Dermis microvascular lymphatic vessel endothelial cell (primary cell): ENCODE results near the gene RNF130. TPM values are rescaled to one million over a fixed set of nuclear protein-coding genes. Genes with fewer than 3 reads are reported as not detected.
"Not testable (repeated sequence)": the region's sequence is repeated elsewhere in the genome, so short reads cannot be mapped to it uniquely, and the experiment has no call there.

ENCODE experiments used
- DNase-seq, 2 donors: peaks; one replicate each; pipeline versions ENCODE4 v3.0.0 to v3.0.0-alpha.2; 2010; ENCODE audit warnings: low read depth in 2 of 2
- total RNA-seq: library from RNA; depleted of rRNA; stranded (reverse); fragments of >200 nt; gene quantifications from 2 replicates; pipeline ENCODE4 v1.2.1, GENCODE V29; 2014

The RNF130 gene
- total RNA-seq, 1 donor from 2014 or later, result 22.3 TPM

DNA sequence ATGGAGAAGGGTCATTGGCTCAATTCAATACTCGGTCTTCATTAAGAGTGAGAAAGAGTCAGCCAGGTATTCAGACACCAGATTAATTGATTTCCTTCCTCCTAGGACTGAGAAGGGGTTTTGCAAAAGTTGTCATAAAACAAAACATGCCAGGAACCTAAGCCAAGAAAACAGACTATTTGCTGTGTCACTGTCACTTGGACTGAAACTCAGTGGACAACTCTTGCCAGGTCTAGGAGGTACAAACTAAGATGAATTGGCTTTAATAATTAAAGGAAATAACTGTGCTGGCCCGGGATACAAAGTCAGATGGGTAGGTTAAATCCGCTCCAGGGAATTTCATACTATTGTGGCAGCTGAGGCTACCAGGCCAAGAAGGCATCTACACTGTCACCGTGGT, 92.8 kb downstream of the RNF130 start:
- DNase-seq, result no peak

DNA sequence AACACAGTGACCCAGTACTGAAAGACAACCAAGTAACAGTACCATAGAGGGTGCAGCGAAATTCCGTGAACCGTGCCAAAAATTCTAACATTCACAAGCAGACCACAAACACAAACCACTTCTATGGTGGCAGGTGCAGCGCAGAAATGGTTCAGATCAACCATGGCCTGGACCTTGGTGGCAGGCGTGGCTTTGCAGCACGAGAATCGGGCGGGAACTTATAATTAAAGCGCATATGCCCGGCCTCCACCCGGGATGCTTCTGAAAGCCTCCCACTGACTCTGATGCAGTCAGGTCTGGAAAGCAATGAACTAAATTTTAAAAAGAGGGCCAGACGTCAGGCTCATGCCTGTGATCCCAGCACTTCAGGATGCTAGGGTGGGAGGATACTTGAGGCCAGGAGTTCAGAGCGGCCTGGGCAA, 95.8 kb downstream of the RNF130 start:
- no peak for DNase-seq

DNA sequence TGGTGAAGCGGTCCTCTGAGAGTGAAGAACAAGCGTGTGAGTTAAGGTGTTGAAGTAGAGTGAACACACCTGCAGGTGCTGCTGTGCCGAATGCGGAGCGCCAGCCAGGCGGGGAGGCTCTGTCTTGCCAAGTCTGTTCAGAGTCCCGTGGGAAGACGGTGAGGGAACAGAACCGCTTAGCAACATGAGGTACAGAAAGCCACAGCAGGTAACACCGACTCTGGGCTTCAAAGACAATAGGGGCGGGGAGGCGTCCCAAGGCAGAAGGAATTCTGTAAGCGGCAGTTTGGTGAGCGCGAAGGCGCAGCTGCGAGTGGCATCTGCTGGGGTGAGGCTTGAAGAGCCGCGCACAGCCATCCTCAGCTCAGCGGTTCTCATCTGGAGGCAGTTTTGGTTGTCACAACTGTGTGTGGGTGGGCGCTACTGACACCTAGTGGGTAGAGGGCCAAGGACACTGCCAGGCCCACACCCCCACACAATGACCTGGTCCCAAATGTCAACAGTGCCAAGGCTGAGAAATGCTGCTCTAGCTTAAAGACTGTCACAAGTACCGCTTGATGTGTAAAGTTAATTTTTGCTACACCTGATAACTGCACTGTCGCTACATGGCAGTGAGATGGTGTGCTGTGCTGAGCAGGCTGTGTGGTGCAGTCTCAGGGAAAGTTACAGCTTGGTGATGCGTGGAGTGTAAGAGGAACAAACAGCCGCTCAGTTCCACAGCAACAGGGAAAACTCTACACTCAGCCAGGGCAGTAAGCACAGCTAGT, 96.4 kb downstream of the RNF130 start:
- DNase-seq, result peak; percentile 15 to 46

DNA sequence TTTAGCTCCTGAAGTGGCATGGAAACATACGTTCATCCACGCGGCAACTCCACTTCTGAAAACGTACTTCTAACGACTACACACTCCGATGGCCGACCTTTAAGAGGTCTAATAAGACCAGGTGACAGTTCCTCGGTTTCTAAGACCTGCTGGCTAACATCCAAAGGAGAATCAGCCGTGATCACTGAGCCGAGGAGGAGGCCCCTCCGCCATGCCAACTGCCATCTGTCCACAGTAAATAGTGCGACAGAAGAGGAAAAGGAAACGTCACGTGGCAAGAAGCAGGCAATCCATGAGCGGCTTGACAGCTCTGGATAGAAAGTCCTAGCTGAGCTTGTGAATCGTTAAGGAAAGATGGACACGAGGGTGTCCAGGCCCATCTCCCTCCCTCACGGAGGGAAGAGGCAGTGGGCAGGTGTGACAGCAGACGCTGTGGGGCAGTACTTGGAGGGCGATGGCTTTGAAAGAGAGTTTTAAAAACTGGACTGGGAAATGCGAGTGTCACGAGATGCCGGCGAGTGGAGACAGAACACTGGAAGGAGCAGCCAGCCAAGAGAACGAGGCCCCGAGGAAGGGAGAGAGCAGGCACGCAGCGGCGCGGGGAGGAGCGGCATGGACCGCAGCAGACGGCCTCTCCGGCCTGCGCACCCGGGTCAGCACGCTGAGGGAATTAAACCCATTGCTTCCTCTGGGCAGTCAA, 97.2 kb downstream of the RNF130 start:
- no peak for DNase-seq

DNA sequence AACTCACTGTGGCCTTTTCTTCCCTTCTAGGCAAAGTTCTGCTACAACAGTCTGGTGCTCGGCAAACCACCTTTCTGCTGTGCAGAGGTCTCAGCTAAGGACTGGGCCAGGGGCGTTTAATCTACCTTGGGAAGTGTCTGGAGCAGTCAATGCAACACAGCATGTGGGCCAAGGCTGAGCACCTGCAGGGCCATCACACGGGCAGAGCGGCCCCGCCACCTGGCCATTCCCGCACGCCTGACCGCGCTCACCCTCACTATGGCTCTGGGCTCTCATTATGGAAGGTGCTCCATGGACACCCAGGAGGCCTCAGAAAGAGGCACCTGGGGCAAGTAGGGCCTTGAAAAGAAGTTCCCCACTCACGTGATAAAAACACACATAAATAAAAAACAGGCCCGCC, 98.2 kb downstream of the RNF130 start:
- no peak for DNase-seq

DNA sequence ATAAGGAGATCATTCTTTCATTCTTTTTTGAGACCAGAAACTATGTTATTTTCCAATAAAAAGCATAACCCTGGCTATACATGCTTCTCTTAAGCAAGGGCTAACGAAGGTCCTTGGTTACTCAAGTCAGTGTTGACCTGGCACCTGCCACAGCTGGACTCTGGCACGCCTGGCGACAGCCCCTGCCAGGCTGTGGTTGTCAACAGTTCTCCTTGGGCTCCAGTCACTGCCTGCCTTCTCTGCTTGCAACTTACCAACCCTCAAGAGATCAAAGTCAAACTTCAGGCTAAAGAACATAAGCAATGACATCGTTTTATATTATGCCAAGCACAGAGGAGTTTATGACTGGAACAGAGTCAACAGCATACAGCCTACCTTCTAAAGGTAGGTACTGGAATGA, 102.4 kb downstream of the RNF130 start:
- DNase-seq, result no peak

DNA sequence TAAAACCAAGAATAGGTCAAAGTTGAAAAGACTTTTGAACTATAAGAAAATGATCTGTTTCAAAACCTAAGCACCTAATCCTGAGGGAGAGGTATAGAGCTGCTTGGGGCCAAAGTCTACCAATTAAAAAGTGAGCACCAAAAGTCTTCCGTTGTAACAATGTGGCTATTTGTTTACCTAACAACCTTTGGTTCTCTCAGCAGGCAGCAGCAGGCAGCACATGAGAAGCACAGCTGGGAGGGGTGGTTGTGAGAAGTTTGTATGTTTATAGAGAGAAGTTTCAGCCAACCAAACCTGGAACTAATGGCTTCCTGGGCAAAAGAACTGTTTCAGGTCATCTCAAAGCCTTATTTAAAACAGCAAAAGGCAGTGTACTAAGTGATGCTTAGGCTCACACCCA, 104.1 kb downstream of the RNF130 start:
- no peak for DNase-seq

DNA sequence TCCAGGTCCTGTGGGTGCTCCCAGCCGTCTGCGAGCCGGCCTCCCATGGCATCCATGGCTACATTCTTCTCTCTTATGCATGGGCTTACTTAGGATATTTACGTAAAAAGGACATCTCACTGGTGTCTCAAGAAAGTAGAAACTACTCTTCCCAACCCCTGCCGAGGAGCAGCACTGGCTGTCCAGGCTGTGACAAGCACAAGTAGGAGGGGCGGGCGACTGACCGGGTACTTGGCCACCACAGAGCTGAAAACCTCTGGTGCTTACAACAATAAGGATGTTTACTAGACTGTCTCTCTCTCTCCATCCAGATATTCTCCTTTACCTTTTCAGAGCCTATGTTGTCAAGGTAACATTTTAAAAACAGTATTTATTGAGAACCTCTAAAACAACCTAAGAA, 107.5 kb downstream of the RNF130 start:
- no peak for DNase-seq

DNA sequence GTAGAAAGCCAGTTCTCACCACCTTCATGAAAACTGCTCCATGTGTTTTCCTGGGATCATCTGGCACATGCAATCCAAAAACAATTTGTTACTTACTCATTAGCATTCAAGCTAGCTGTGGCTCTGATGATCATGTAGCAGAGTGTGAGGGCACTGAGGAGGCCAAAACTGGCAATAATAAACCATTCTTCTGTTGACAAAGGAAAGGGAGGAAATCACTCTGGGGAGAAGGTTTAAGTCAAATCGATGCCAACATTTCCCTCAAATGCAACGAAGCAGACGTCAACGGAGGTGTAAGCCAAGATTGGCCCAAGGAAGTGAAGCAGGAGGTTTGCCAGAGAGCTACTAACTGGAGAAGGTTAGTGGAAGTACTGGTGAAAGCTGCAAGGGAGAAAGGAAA, 108.2 kb downstream of the RNF130 start:
- DNase-seq, result no peak

DNA sequence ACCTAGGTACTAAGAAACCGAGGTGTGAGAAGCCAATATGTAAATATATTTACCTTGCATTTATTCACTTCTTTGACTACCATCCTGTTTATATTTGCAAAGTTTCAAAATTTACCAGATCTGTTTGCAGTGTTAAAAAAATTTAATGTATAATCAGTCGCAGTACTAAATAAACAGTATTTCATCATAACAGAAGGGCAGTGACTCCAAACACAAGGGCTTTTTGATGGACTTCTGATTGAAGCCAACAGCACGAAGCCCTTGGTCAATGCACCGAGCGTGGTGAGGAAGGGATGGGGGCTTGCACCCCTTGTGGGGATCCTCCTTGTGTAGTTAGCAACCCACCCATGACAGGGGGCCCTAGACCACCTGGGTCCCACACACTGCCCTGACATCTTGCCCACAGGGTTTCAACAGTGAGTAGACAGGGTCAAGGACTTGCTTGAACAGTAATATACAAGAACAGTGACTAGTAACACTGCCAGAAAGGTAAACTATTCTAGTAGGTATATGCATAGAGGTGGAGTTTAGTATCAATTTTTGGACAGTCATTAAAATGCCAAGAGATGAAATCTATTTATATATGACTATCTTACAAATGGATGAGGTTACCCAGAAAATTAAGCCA, 111.2 kb downstream of the RNF130 start:
- no peak for DNase-seq

DNA sequence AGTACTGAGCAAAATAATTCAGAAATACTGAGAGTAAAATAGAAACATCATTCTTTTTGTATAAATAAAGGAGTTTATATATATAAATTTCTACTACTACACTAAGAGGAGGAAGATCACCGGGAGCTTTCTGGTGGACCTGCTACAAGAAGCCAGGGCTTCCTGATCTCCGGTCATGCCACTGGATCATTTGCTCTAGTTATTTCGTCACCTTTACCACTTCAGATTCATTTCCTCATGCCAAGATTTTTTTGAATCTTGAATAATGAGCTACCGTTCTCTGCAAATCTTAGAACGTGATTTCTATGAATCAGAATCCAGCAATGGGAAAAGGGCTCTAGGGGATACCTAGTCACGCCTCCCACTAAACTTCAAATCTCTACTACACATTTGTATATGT, 111.9 kb downstream of the RNF130 start:
- no peak for DNase-seq

DNA sequence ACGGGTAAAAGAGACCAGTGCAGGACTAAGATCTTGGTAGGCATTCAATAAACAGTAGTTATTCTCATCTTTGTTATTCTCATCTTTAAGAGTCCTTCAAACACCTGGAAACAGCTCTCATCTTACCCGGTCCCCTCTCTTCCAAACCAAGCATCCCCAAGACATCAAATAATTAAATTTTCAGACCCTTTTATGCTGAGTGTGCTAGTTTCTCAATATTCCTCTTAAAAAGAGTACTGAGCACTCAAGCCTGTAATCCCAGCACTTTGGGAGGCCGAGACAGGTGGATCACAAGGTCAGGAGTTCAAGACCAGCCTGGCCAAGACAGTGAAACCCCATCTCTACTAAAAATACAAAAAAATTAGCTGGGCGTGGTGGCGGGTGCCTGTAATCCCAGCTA, 112.4 kb downstream of the RNF130 start:
- DNase-seq, result not testable (repeated sequence)

DNA sequence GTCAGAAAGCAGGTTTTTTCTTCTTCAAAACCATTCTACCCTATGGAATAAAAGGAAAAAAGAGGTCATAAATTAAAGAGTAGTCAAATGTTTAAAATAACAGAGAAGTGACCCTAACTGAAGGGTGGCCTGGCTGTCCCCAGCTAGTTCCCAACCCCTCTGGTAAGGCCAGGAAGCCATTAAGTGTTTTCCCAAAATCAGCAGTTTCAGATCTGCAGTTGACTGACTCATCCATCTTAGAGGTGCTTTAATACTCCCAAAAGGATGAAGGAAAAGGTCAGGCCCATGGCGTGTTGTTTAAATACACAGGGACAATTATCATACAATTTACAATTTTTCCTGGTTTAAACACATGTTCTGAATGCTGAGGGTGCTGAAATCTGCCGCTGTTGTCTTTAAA, 115.9 kb downstream of the RNF130 start:
- no peak for DNase-seq

DNA sequence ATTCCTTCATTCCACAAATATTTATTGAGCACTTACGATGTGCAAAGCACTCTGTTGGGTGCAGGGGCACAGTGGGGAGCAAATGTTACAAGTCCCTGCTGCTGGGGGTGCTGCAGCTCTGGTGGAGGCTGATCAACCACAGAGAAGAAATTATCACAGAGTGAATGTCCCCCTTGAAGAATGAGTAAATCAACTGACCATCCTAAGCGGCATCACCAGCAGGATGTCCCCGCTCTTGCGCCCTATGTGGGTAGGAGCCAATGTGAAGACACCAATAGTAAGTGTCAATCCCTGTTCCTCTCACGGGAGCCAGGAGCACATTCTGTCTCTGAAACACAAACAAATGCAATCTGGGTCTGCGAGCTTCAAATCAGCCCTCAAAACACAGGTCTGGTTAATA, 116.5 kb downstream of the RNF130 start:
- DNase-seq, result no peak

DNA sequence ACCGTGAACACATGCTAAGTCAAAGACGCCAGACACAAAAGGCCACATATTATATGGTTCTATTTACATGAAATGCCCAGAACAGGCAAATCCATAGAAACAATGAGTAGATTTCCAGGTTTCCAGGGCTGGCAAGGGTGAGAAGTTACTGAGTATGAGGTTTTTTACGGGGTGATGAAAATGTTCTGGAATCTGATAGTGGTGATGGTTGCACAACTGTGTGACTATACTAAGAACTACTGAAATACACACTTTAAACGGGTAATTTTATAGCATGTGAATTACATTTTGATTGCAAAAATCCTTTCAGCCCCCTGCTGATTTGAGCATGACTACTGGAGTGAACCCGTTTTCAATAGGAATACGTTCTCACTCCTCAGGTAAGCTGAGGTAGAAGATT, 117.1 kb downstream of the RNF130 start:
- DNase-seq, result no peak

DNA sequence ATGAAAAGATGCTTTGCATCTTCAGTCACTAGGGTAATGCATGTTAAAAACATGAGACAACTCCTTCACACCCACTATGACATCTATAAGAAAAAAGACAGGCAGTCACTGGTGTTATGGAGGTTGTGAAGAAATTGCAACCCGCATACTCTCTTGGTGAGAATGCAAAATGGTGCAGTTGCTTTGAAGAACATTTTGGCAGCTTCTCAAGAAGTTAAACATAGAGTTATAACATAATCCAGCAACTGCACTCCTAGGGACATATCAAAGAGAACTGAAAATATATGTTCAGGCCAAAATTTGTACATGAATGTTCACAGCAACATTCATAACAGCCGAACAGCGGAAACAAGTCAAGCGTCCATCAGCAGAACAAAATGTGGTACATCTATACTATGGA, 117.6 kb downstream of the RNF130 start:
- no peak for DNase-seq

DNA sequence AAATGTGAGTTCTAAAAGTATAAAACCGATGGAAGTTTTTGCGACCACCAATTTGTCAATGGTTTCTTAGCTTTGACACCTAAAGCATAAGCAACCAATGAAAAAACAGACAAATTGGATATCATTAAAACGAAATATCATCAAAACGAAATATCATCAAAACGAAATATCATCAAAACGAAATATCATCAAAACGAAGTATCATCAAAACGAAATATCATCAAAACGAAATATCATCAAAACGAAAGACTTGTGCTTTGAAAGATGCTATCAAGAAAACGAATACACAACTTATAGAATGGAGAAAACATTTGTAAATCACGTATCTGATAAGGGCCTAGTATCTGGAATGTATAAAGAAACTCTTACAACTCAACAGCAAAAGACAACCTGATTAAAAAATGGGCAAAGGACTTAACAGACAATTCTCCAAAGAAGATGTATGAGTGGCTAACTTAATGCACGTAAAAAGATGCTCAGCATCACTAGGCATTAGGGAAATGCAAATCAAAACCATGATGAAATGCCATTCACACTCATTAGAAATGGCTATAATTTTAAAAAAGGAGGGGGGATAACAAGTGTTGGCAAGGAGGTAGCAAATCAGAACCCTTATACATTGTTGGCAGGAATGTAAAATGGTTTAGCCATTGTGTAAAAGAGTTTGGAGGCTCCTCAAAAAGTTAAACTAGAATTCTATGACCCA, 134.4 kb downstream of the RNF130 start:
- DNase-seq, result no peak

DNA sequence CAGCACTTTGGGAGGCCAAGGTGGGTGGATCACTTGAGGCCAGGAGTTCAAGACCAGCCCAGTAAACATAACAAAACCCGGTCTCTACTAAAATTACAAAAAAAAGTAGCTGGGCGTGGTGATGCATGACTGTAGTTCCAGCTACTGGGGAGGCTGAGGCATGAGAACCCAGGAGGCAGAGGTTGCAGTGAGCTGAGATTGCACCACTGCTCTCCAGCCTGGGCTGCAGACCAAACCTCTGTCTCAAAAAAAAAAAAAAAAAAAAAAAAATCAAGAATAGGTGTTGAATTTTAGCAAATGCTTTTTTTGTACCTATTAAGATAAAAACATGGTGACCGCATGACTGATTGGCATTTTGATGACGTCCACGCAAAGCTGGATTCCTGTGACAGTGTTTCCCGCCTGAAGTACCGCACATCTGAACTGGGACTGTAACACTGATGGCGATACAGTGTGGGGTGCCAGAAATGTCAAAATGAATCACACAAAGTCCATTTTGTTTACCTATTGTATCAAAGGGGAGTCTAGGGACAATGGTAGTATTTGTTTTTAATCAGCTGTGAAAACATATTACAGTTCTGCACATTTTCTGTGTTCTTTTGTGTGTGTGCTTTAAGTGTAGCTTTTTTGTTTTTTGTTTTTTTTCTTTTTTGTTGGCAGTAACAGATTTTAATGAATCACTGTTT, 140.6 kb downstream of the RNF130 start:
- peak; percentile 22 to 35 for DNase-seq

DNA sequence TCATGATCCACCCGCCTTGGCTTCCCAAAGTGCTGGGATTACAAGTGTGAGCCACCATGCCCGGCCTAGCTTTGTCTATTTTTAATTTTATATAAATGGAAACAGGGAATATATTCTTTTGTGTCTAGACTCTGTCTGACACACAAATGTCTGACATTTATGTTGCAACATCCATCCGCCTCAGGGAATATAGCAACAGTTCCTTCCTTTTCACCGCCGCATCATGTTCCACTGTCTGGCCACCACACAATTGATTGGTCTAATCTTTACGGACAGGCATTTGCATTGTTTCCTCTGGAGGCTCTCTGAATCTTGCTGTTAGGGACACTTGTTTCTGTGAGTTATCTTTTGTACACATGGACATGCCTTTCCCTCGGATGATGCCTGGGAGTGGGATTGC, 143.7 kb downstream of the RNF130 start:
- peak in 1 of 2 donors; percentile 66 for DNase-seq

DNA sequence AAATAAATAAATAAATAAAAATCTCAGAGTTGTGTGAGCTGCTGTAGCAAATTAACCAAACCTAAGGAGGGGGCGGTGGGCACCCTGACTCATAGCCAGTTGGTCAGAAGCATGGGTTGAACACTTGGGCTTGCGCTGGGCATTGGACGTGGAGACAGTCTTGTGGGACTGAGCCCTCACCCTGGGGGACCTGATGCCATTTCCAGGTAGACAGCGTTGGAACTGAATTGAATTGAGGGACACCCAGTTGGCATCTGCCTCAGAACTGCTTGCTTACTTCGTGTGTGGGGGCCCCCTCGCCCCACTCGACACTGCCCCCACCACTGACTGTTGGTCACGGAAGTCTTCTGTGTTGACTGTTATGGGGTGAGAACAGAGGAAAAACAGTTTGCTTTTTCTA, 144.9 kb downstream of the RNF130 start:
- DNase-seq, result no peak

DNA sequence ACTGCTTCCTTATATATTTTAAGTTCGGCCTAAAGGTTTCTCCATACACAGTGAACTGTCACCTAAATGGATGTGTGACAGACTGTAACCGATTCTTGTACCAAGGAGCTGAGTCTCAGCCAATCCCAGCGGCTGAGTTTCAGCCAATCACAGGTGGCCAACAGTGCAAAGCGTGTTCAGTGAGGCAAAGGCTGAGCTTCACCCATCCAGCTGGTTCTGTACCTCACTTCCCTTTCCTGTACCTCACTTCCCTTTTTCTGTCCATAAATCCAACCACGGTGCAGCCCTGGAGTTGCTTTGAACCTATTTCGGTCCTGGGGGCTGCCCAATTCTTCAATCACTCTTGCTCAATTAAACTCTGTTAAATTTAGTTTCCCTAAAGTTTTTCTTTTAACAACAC, 148.1 kb downstream of the RNF130 start:
- no peak for DNase-seq

DNA sequence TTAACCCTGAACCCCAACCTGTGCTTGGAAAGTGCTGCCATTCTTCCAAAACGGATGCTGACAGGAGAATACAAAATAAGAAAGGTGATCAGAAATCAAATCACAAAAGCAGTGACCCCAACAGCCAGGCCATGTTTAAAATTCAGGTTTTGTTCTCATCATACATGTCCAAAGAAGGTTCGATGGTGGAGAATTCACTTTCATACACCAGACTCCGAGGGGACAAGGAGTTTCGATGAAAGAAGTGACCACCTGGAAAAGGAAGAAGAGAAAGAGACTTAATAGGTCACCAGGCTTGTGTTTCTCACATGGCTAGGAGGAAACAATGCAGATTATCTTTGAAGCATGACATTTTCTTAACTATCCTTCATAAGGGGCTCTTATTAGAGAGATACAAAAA, 151.4 kb downstream of the RNF130 start:
- DNase-seq, result no peak
